HEK293 (cell line): ENCODE data around the gene PRSS37.

Experiments
- CTCF ChIA-PET: fragments of 350-600 bp; formaldehyde crosslinking; extraction: SDS; loops from one replicate; lab custom pipeline; 2021; ENCODE audit warnings: antibody characterized with exemption; lab: Yijun Ruan, JAX
- POLR2A ChIA-PET: fragments of 300-600 bp; formaldehyde crosslinking; extraction: SDS; loops from one replicate; lab custom pipeline; 2020; ENCODE audit warnings: antibody characterized with exemption, inconsistent platforms; lab: Yijun Ruan, JAX
- H3K27ac ChIP-seq: fragments of 200-500 bp; sonication (Bioruptor generic); 2 replicates; pipeline ENCODE4 v1.5.1; 2014; ENCODE audit warnings: low read depth, low read length, control low read depth, inconsistent platforms; ENCODE audit errors: extremely low read depth
- H3K36me3 ChIP-seq, 2 experiments: fragments of 200-500 bp in 1 of 2; sonication (Bioruptor generic) in 1 of 2; 1 replicate in 1 of 2; 2 replicates in 1 of 2; pipeline ENCODE4 v1.5.1; 2014 to 2017; ENCODE audit warnings: inconsistent platforms in 2 of 2, low read length in 2 of 2; ENCODE audit not compliant: control insufficient read depth in 2 of 2, insufficient read depth in 1 of 2
- H3K4me1 ChIP-seq: fragments of 200-500 bp; sonication (Bioruptor generic); 2 replicates; pipeline ENCODE4 v1.5.1; 2014; ENCODE audit warnings: mild to moderate bottlenecking, low read length, inconsistent platforms; ENCODE audit not compliant: control insufficient read depth, insufficient read depth
- H3K4me3 ChIP-seq: 2 replicates; pipeline ENCODE4 v1.5.1; 2011; ENCODE audit warnings: low read depth, mild to moderate bottlenecking, control low read depth, low read length, moderate library complexity
- H3K9me3 ChIP-seq: fragments of 200-500 bp; sonication (Bioruptor generic); 2 replicates; pipeline ENCODE4 v1.5.1; 2014; ENCODE audit warnings: low read depth, low read length, inconsistent platforms; ENCODE audit not compliant: control insufficient read depth, insufficient read depth
- GFI1B ChIP-seq: fragments of 450-650 bp; formaldehyde crosslinking; IDR thresholded peaks from 2 replicates; pipeline ENCODE4 v1.5.1; 2016; ENCODE audit warnings: missing biosample characterization, missing genetic modification characterization
- KLF10 ChIP-seq: fragments of 450-650 bp; IDR thresholded peaks from 2 replicates; pipeline ENCODE4 v1.5.1; 2018; ENCODE audit warnings: missing biosample characterization, mild to moderate bottlenecking, missing genetic modification characterization
- PRDM1 ChIP-seq: fragments of 450-650 bp; formaldehyde crosslinking; IDR thresholded peaks from 2 replicates; pipeline ENCODE4; 2016; ENCODE audit warnings: missing biosample characterization, missing genetic modification characterization
- SCRT1 ChIP-seq: fragments of 450-650 bp; formaldehyde crosslinking; IDR thresholded peaks from 2 replicates; pipeline ENCODE4 v1.5.1; 2016; ENCODE audit warnings: missing biosample characterization, missing genetic modification characterization, borderline replicate concordance
- TCF7L2 ChIP-seq: IDR thresholded peaks from 2 replicates; pipeline ENCODE4 v1.6.1; 2011; ENCODE audit warnings: low read depth, mild to moderate bottlenecking, inconsistent platforms, low read length, moderate library complexity, borderline replicate concordance
- ZFP37 ChIP-seq: fragments of 450-650 bp; formaldehyde crosslinking; IDR thresholded peaks from 2 replicates; pipeline ENCODE4 v1.5.1; 2016; ENCODE audit warnings: missing biosample characterization, missing genetic modification characterization
- ZNF155 ChIP-seq: fragments of 450-650 bp; formaldehyde crosslinking; IDR thresholded peaks from 2 replicates; pipeline ENCODE4 v1.5.1; 2016; ENCODE audit warnings: missing biosample characterization, missing genetic modification characterization
- ZNF223 ChIP-seq: fragments of 450-650 bp; formaldehyde crosslinking; IDR thresholded peaks from 2 replicates; pipeline ENCODE4 v1.5.1; 2016; ENCODE audit warnings: missing biosample characterization, missing genetic modification characterization
- ZNF248 ChIP-seq: fragments of 450-650 bp; formaldehyde crosslinking; IDR thresholded peaks from 2 replicates; pipeline ENCODE4 v1.5.1; 2017; ENCODE audit warnings: missing biosample characterization, missing genetic modification characterization
- ZNF302 ChIP-seq: fragments of 450-650 bp; formaldehyde crosslinking; IDR thresholded peaks from 2 replicates; pipeline ENCODE4 v1.5.1; 2016; ENCODE audit warnings: missing biosample characterization, missing genetic modification characterization, low read depth
- ZNF324 ChIP-seq: fragments of 450-650 bp; formaldehyde crosslinking; IDR thresholded peaks from 2 replicates; pipeline ENCODE4 v1.5.1; 2016; ENCODE audit warnings: missing biosample characterization, missing genetic modification characterization
- ZNF350 ChIP-seq: fragments of 450-650 bp; formaldehyde crosslinking; IDR thresholded peaks from 2 replicates; pipeline ENCODE4 v1.5.0; 2017; ENCODE audit warnings: missing biosample characterization, mild to moderate bottlenecking, missing genetic modification characterization
- ZNF37A ChIP-seq: fragments of 450-650 bp; IDR thresholded peaks from 2 replicates; pipeline ENCODE4 v1.5.1; 2018; ENCODE audit warnings: missing biosample characterization, missing genetic modification characterization
- ZNF404 ChIP-seq: fragments of 450-650 bp; formaldehyde crosslinking; IDR thresholded peaks from 2 replicates; pipeline ENCODE4 v1.5.1; 2017; ENCODE audit warnings: missing biosample characterization, missing genetic modification characterization
- ZNF416 ChIP-seq: fragments of 450-650 bp; formaldehyde crosslinking; IDR thresholded peaks from 2 replicates; pipeline ENCODE4 v1.5.1; 2016; ENCODE audit warnings: missing biosample characterization, missing genetic modification characterization
- ZNF514 ChIP-seq: fragments of 450-650 bp; formaldehyde crosslinking; IDR thresholded peaks from 2 replicates; pipeline ENCODE4 v1.5.1; 2016; ENCODE audit warnings: missing biosample characterization, missing genetic modification characterization
- ZNF549 ChIP-seq: fragments of 450-650 bp; IDR thresholded peaks from 2 replicates; pipeline ENCODE4 v1.5.1; 2018; ENCODE audit warnings: missing biosample characterization, missing genetic modification characterization, mild to moderate bottlenecking, inconsistent platforms, moderate library complexity
- ZNF571 ChIP-seq: fragments of 450-650 bp; formaldehyde crosslinking; IDR thresholded peaks from 2 replicates; pipeline ENCODE4 v1.5.0; 2017; ENCODE audit warnings: missing biosample characterization, missing genetic modification characterization
- ZNF600 ChIP-seq: fragments of 450-650 bp; formaldehyde crosslinking; IDR thresholded peaks from 2 replicates; pipeline ENCODE4 v1.5.1; 2016; ENCODE audit warnings: missing biosample characterization, missing genetic modification characterization
- ZNF747 ChIP-seq: fragments of 450-650 bp; formaldehyde crosslinking; IDR thresholded peaks from 2 replicates; pipeline ENCODE4 v1.5.1; 2016; ENCODE audit warnings: missing biosample characterization, missing genetic modification characterization
- ZSCAN16 ChIP-seq: fragments of 450-650 bp; formaldehyde crosslinking; IDR thresholded peaks from 2 replicates; pipeline ENCODE4 v1.5.1; 2016; ENCODE audit warnings: missing biosample characterization, missing genetic modification characterization
- TF ChIP-seq, protein P1 (sequence below): fragments of 450-650 bp; formaldehyde crosslinking; IDR thresholded peaks from 2 replicates; pipeline ENCODE4 v1.5.1; 2016; ENCODE audit warnings: missing biosample characterization, missing genetic modification characterization
- TF ChIP-seq, protein P2 (sequence below): fragments of 450-650 bp; formaldehyde crosslinking; IDR thresholded peaks from 2 replicates; pipeline ENCODE4 v1.5.1; 2016; ENCODE audit warnings: missing biosample characterization, missing genetic modification characterization
- TF ChIP-seq, protein P3 (sequence below): fragments of 450-650 bp; formaldehyde crosslinking; IDR thresholded peaks from 2 replicates; pipeline ENCODE4 v1.5.1; 2016; ENCODE audit warnings: missing biosample characterization, missing genetic modification characterization, low read depth
- TF ChIP-seq, protein P4 (sequence below): fragments of 450-650 bp; formaldehyde crosslinking; IDR thresholded peaks from 2 replicates; pipeline ENCODE4 v1.5.1; 2017; ENCODE audit warnings: missing biosample characterization, missing genetic modification characterization
- TF ChIP-seq, protein P5 (sequence below): fragments of 450-650 bp; formaldehyde crosslinking; IDR thresholded peaks from 2 replicates; pipeline ENCODE4 v1.5.1; 2016; ENCODE audit warnings: missing biosample characterization, missing genetic modification characterization

Gene PRSS37

DNA sequence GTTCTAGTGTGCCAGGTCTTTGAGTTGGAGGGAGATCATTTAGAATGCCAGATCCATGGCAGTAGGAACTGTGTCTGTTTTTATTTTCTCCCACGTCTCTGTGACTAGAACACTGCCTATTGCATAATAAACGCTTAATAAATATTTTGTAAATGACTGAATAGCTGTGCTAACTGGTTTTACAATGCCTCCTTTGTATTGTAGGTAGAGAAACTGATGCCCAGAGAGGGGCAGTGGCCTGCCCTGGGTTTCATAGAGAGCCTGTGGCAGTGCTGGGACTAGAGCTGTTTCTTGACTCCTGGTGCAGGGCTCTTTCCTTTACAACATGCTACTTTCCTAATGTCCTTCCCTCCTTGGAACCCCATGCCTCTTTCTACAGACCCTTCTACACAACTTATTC lies 48.8 kb downstream of the PRSS37 start (continued):
- TF ChIP-seq, protein P1, sequence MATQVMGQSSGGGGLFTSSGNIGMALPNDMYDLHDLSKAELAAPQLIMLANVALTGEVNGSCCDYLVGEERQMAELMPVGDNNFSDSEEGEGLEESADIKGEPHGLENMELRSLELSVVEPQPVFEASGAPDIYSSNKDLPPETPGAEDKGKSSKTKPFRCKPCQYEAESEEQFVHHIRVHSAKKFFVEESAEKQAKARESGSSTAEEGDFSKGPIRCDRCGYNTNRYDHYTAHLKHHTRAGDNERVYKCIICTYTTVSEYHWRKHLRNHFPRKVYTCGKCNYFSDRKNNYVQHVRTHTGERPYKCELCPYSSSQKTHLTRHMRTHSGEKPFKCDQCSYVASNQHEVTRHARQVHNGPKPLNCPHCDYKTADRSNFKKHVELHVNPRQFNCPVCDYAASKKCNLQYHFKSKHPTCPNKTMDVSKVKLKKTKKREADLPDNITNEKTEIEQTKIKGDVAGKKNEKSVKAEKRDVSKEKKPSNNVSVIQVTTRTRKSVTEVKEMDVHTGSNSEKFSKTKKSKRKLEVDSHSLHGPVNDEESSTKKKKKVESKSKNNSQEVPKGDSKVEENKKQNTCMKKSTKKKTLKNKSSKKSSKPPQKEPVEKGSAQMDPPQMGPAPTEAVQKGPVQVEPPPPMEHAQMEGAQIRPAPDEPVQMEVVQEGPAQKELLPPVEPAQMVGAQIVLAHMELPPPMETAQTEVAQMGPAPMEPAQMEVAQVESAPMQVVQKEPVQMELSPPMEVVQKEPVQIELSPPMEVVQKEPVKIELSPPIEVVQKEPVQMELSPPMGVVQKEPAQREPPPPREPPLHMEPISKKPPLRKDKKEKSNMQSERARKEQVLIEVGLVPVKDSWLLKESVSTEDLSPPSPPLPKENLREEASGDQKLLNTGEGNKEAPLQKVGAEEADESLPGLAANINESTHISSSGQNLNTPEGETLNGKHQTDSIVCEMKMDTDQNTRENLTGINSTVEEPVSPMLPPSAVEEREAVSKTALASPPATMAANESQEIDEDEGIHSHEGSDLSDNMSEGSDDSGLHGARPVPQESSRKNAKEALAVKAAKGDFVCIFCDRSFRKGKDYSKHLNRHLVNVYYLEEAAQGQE (tag by site-specific recombination), result no peak
- no peak for TF ChIP-seq ZNF302
- no peak for TF ChIP-seq ZFP37 (tag by site-specific recombination)
- TF ChIP-seq ZNF514, result no peak
- TF ChIP-seq, protein P2, sequence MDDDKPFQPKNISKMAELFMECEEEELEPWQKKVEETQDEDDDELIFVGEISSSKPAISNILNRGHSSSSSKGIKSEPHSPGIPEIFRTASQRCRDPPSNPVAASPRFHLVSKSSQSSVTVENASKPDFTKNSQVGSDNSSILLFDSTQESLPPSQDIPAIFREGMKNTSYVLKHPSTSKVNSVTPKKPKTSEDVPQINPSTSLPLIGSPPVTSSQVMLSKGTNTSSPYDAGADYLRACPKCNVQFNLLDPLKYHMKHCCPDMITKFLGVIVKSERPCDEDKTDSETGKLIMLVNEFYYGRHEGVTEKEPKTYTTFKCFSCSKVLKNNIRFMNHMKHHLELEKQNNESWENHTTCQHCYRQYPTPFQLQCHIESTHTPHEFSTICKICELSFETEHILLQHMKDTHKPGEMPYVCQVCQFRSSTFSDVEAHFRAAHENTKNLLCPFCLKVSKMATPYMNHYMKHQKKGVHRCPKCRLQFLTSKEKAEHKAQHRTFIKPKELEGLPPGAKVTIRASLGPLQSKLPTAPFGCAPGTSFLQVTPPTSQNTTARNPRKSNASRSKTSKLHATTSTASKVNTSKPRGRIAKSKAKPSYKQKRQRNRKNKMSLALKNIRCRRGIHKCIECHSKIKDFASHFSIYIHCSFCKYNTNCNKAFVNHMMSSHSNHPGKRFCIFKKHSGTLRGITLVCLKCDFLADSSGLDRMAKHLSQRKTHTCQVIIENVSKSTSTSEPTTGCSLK, result no peak
- no peak for TF ChIP-seq SCRT1
- no peak for TF ChIP-seq TCF7L2
- TF ChIP-seq ZNF549 (tag by site-specific recombination), result no peak
- TF ChIP-seq ZNF324 (tag by site-specific recombination), result no peak
- TF ChIP-seq ZNF571 (tag by site-specific recombination), result no peak
- no peak for TF ChIP-seq ZNF248

DNA sequence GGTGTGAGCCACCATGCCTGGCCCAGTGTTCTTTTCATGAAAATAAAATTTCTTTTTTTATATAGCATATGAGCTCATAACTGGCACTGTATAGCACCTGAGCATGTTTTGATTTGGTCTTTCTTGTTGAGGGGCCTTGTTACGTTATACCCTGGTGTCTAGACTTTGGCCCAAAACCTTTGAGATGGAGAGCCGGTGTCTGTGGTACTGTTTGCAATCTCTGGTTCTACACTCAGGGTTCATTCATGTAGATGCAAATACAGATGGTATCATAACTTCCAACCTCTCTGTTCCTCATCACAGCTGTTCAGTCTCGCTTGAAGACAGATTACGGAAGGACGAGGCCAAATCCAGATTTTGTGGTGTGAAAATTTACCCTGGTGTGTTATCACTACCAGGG lies 51.4 kb downstream of the PRSS37 start, which contains the start of gene TAS2R5:
TSS of gene TAS2R5 (plus strand) at position 301 of the 400 bp plus-strand sequence. CDS start 145 bp downstream, outside the sequence.
- Histone ChIP-seq H3K4me3 (no peak within 1 kb of the TSS), H3K27ac (no peak within 1 kb of the TSS), H3K9me3 (no peaks in the 10 kb centered on the region), H3K36me3 (peaks cover 0 to 27% of the 10 kb centered on the region in 2 experiments; a peak in 1 of 3 replicates), H3K4me1 (no peaks in the 10 kb centered on the region)
- POLR2A ChIA-PET, result no interaction called here
- TF ChIP-seq ZNF37A, result no peak
- no peak for TF ChIP-seq ZNF600 (tag by site-specific recombination)
- no peak for TF ChIP-seq ZNF155 (tag by site-specific recombination)
- no peak for TF ChIP-seq ZNF747 (tag by site-specific recombination)
- TF ChIP-seq ZSCAN16 (tag by site-specific recombination), result no peak
- no peak for TF ChIP-seq GFI1B (tag by site-specific recombination)
- no peak for TF ChIP-seq ZNF350 (tag by site-specific recombination)
- TF ChIP-seq, protein P3, sequence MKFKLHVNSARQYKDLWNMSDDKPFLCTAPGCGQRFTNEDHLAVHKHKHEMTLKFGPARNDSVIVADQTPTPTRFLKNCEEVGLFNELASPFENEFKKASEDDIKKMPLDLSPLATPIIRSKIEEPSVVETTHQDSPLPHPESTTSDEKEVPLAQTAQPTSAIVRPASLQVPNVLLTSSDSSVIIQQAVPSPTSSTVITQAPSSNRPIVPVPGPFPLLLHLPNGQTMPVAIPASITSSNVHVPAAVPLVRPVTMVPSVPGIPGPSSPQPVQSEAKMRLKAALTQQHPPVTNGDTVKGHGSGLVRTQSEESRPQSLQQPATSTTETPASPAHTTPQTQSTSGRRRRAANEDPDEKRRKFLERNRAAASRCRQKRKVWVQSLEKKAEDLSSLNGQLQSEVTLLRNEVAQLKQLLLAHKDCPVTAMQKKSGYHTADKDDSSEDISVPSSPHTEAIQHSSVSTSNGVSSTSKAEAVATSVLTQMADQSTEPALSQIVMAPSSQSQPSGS (tag by site-specific recombination), result no peak
- CTCF ChIA-PET, result interaction anchor here (0.6 kb wide), 1 partner anchor 140 kb away, joined by 3 read pairs; no protein-coding TSS in a partner anchor

DNA sequence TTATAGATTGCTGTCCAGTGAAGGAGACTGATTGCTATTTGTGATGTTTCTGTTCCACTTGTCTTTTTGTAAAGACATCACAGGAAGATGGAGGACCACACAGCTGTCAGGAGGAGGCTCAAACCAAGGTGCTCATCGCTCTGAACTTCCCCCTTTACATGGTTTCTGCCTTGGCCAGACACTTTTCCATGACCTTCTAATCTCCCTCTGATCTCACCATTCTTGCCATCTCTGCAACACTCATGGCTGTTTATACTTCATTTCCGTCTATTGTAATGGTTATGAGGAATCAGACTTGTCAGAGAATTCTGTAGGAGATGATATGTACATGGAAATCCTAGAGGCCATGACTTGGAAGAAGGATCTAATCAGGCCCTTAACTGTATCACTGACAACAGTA lies 53.0 kb downstream of the PRSS37 start:
- Histone ChIP-seq H3K4me3 (no peak overlapping the region), H3K36me3 (peaks cover 0 to 24% of the 10 kb centered on the region in 2 experiments; a peak in 1 of 3 replicates), H3K9me3 (no peaks in the 10 kb centered on the region), H3K27ac (no peak overlapping the region), H3K4me1 (no peaks in the 10 kb centered on the region)
- TF ChIP-seq ZNF404 (tag by site-specific recombination), result no peak
- no peak for TF ChIP-seq GFI1B (tag by site-specific recombination)
- TF ChIP-seq KLF10 (tag by site-specific recombination), result no peak
- TF ChIP-seq, protein P4, sequence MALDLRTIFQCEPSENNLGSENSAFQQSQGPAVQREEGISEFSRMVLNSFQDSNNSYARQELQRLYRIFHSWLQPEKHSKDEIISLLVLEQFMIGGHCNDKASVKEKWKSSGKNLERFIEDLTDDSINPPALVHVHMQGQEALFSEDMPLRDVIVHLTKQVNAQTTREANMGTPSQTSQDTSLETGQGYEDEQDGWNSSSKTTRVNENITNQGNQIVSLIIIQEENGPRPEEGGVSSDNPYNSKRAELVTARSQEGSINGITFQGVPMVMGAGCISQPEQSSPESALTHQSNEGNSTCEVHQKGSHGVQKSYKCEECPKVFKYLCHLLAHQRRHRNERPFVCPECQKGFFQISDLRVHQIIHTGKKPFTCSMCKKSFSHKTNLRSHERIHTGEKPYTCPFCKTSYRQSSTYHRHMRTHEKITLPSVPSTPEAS, result no peak
- no peak for TF ChIP-seq ZNF223
- TF ChIP-seq, protein P5, sequence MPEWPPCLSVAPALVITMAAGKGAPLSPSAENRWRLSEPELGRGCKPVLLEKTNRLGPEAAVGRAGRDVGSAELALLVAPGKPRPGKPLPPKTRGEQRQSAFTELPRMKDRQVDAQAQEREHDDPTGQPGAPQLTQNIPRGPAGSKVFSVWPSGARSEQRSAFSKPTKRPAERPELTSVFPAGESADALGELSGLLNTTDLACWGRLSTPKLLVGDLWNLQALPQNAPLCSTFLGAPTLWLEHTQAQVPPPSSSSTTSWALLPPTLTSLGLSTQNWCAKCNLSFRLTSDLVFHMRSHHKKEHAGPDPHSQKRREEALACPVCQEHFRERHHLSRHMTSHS (tag by site-specific recombination), result no peak
- no peak for TF ChIP-seq ZNF248
- TF ChIP-seq ZNF416 (tag by site-specific recombination), result no peak
- TF ChIP-seq PRDM1 (tag by site-specific recombination), result no peak
- ChIA-PET POLR2A (no interaction called here), CTCF (interaction anchor here (1.0 kb wide), 1 partner anchor 134 kb away, joined by 3 read pairs; no protein-coding TSS in a partner anchor)
